ENCODE measurements around the gene NUP93. TPM values are rescaled to one million over a fixed set of nuclear protein-coding genes. Genes with fewer than 3 reads are reported as not detected.

Gene NUP93
- total and polyA plus RNA-seq, 2 of the 8 experiments (the other 6 are each of a cell fraction or from before 2014, with no cell fraction given) = 147 to 201 TPM

DNA sequence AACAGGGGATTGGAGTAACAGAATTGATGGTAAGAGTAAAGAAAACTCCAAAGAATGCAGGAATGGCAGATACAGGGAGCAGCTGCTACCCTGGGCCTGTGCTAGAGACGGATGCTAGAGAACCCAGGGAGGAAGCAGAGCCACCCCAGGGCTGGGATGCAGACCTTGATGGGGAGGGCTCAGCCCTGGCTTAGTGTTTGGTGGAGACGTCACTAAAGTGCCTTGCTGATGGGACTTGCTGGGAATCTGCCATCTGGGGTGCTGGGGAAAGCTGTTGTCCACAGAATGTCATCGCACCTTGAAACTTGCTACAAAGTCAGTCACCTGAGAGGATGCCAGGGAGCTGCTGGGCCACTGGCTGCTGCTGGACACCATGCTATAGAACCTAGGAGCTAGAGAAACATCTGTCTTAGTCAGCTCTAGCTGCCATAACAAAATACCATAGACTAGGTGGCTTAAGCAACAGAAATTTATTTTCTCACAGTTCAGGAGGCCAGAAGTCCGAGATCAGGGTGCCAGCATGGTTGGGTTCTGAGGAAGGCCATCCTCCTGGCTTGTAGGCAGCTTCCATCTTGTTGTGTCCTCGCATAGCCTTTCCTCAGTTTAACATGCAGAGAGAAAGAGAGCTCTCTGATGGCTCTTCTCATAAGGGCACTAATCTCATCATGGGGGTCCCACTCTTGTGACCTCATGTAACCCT lies 32.3 kb upstream of the NUP93 start (continued):
- TF ChIP-seq SP1 (IDR thresholded peaks at IDR 0.05; ENCODE audit: low read depth, low read length) = no peak
- no peak for TF ChIP-seq POLR2A (IDR thresholded peaks at IDR 0.05; ENCODE audit: control extremely low read depth in 1 of 2, low read depth in 2 of 2, low read length in 2 of 2)
- TF ChIP-seq CHD1 (IDR thresholded peaks at IDR 0.05; ENCODE audit: low read depth, low read length) = no peak

All from H1 (cell line).